K562 (cell line): ENCODE measurements around the gene MYO6. TPM values are rescaled to one million over a fixed set of nuclear protein-coding genes. Genes with fewer than 3 reads are reported as not detected.

ENCODE experiments used
- ARID1B ChIP-seq: fragments of 450-650 bp; IDR thresholded peaks from 2 replicates; pipeline ENCODE4 v1.6.1; 2016; ENCODE audit warnings: antibody characterized with exemption, mild to moderate bottlenecking, inconsistent platforms
- CEBPG ChIP-seq, 3 experiments: fragments of 200-800 bp in 1 of 3; sonication (Bioruptor generic) in 1 of 3; sonication (generic) in 1 of 3; formaldehyde crosslinking in 1 of 3; IDR thresholded peaks in 2 of 3; conservative IDR thresholded peaks in 1 of 3; 2 replicates each; pipeline versions ENCODE4 v1.6.1 to v1.8.0; 2016 to 2022; ENCODE audit warnings: missing compliant biosample characterization in 2 of 3, missing genetic modification characterization in 2 of 3, mild to moderate bottlenecking in 1 of 3, missing genetic modification reagents in 1 of 3
- CHAMP1 ChIP-seq: fragments of 450-650 bp; IDR thresholded peaks from 2 replicates; pipeline ENCODE4 v1.6.1; 2016; ENCODE audit warnings: mild to moderate bottlenecking
- CHD4 ChIP-seq: fragments of 200-600 bp; sonication (generic); IDR thresholded peaks from 3 replicates; pipeline ENCODE4 v1.6.1; 2012; ENCODE audit warnings: low read depth, mild to moderate bottlenecking, mixed read lengths, low read length, inconsistent platforms; ENCODE audit not compliant: insufficient read depth, insufficient replicate concordance, poor library complexity, severe bottlenecking
- CXXC5 ChIP-seq: fragments of 250-450 bp; sonication (Bioruptor Pico); IDR thresholded peaks from 2 replicates; pipeline ENCODE4 v1.8.0; 2022; ENCODE audit warnings: inconsistent platforms, mild to moderate bottlenecking, moderate library complexity
- ETS2 ChIP-seq: IDR thresholded peaks from 2 replicates; pipeline ENCODE4 v1.6.1; 2016; ENCODE audit warnings: borderline replicate concordance, missing genetic modification characterization, mild to moderate bottlenecking, moderate library complexity, missing compliant biosample characterization; ENCODE audit not compliant: poor library complexity, severe bottlenecking
- ETV1 ChIP-seq: fragments of 450-650 bp; conservative IDR thresholded peaks from 2 replicates; pipeline ENCODE4 v1.6.1; 2016; ENCODE audit warnings: missing genetic modification characterization, control low read depth, low read depth, missing compliant biosample characterization
- FOSL1 ChIP-seq: fragments of 200-800 bp; sonication (Bioruptor generic); conservative IDR thresholded peaks from 2 replicates; pipeline ENCODE4 v1.6.1; 2016; ENCODE audit warnings: missing genetic modification characterization, missing compliant biosample characterization
- JUN ChIP-seq, 2 experiments: sonication (generic) in 1 of 2; formaldehyde crosslinking in 1 of 2; IDR thresholded peaks; 2 replicates each; pipeline versions ENCODE4 v1.6.1 to v1.8.0; 2012 to 2022; ENCODE audit warnings: borderline replicate concordance in 2 of 2, mild to moderate bottlenecking in 2 of 2, improper control_type of control experiment in 1 of 2, low read depth in 1 of 2, low read length in 1 of 2, missing genetic modification reagents in 1 of 2
- POLR2A ChIP-seq: fragments of 450-650 bp; conservative IDR thresholded peaks from 2 replicates; pipeline ENCODE4 v1.6.1; 2016
- POLR2H ChIP-seq: IDR thresholded peaks from 2 replicates; pipeline ENCODE4 v1.6.1; 2016; ENCODE audit warnings: missing genetic modification characterization, low read depth, mild to moderate bottlenecking, control low read depth, missing compliant biosample characterization, moderate library complexity
- RBM14 ChIP-seq: fragments of 200-400 bp; formaldehyde crosslinking; IDR thresholded peaks from 2 replicates; pipeline ENCODE4 v1.6.1; 2018; ENCODE audit warnings: low read depth, mild to moderate bottlenecking, low read length, moderate library complexity, borderline replicate concordance; ENCODE audit not compliant: insufficient read depth
- TCF15 ChIP-seq: fragments of 250-450 bp; sonication (Bioruptor Pico); IDR thresholded peaks from 2 replicates; pipeline ENCODE4 v1.8.0; 2022; ENCODE audit warnings: moderate library complexity, mild to moderate bottlenecking, inconsistent platforms
- USF1 ChIP-seq: sonication (generic); formaldehyde crosslinking; IDR thresholded peaks from 2 replicates; pipeline ENCODE4 v1.9.0; 2022; ENCODE audit warnings: mild to moderate bottlenecking, missing genetic modification reagents
- WHSC1 ChIP-seq: IDR thresholded peaks from one replicate; pipeline ENCODE4 v1.6.1; 2012; ENCODE audit warnings: low read length, control low read depth, inconsistent platforms
- ZBTB2 ChIP-seq: fragments of 450-650 bp; IDR thresholded peaks from 2 replicates; pipeline ENCODE4 v1.6.1; 2016; ENCODE audit warnings: antibody characterized with exemption
- ZNF217 ChIP-seq: sonication (generic); formaldehyde crosslinking; IDR thresholded peaks from 2 replicates; pipeline ENCODE4 v1.8.0; 2022; ENCODE audit warnings: mild to moderate bottlenecking, missing genetic modification reagents
- ZNF232 ChIP-seq: sonication (generic); formaldehyde crosslinking; IDR thresholded peaks from 2 replicates; pipeline ENCODE4 v1.8.0; 2022; ENCODE audit warnings: mild to moderate bottlenecking, missing genetic modification reagents
- ZNF57 ChIP-seq: fragments of 450-650 bp; formaldehyde crosslinking; IDR thresholded peaks from 2 replicates; pipeline ENCODE4 v1.4.0; 2020; ENCODE audit warnings: mild to moderate bottlenecking, moderate library complexity
- ZNF584 ChIP-seq: fragments of 200-800 bp; sonication (Bioruptor generic); IDR thresholded peaks from 2 replicates; pipeline ENCODE4 v1.6.1; 2016; ENCODE audit warnings: low read depth, mild to moderate bottlenecking, missing genetic modification characterization, missing compliant biosample characterization
- ZNF707 ChIP-seq: fragments of 250-450 bp; sonication (Bioruptor Pico); conservative IDR thresholded peaks from 2 replicates; pipeline ENCODE4 v1.8.0; 2022; ENCODE audit warnings: inconsistent platforms, mild to moderate bottlenecking, moderate library complexity
- polyA plus RNA-seq, 8 experiments: library from polyadenylated mRNA; depleted of rRNA in 4 of 8; stranded (reverse) in 5 of 8; unstranded in 3 of 8; fragments of >200 nt; fragmentation: Nextera tagmentation in 2 of 8; fragmentation: Illumina TruSeq in 1 of 8; extraction: Ambion mirVana in 2 of 8; extraction: Trizol in 1 of 8; gene quantifications; 2 replicates each; pipeline versions ENCODE4 v1.2.1 to v1.2.3, GENCODE V29; 2011 to 2014; ENCODE audit warnings: inconsistent platforms in 1 of 8, missing spikeins in 1 of 8
- total RNA-seq, 7 experiments: library from RNA; depleted of rRNA in 6 of 7; stranded (reverse); fragments of >200 nt in 6 of 7; fragmentation: Illumina TruSeq in 2 of 7; extraction: Trizol in 2 of 7; gene quantifications; 2 replicates each; pipeline versions ENCODE4 v1.2.1 to v1.2.3, GENCODE V29; 2011 to 2021; ENCODE audit warnings: low replicate concordance in 1 of 7

MYO6 gene
- total and polyA plus RNA-seq, 9 of the 15 experiments (the other 6 are each of a cell fraction or from before 2014, with no cell fraction given): 1.3 to 5.5 (median 2.7) TPM

DNA sequence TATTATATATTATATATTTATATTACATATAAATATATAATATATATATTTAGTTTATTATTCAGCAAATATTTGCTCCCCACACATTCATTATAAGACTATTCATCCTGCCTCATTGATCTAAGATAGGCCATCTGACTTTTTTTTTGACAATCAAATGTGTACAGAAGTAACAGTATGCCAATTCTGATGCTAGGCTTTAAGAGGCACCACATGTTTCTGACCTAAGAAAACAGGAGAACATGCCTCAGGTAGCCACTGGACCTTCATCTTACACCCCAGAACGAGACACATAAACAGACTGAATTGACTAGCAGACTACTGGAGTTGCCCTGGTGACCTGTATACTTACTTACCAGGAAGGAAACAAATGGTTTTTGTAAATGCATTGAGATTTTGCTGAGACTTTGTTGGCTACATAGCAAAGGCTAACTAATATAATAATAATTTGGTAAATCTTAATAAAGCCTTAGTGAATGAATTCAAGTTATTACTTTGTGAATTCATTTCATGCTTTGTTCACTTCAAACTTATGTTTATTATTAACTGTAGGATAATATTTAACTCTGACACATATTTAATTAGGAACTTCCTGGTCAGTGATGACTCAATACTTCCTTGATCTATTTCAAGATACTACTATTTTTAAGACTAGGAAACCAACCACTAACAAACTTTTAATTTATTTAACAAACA is 13.4 kb upstream of the MYO6 start (continued):
- TF ChIP-seq FOSL1 (tag) (peak; percentile 82), ZNF57 (CRISPR knock-in tag) (no peak), POLR2H (tag) (no peak), RBM14 (no peak), ZNF584 (CRISPR knock-in tag) (no peak), ZNF707 (CRISPR knock-in tag) (no peak), ETS2 (tag) (no peak), ETV1 (no peak), POLR2A (no peak), JUN (IDR thresholded peaks at IDR 0.05; ENCODE audit: borderline replicate concordance, low read depth, low read length) (no peak), JUN (CRISPR knock-in tag; IDR thresholded peaks at IDR 0.05; ENCODE audit: borderline replicate concordance) (no peak), CXXC5 (CRISPR knock-in tag) (no peak), ZNF232 (CRISPR knock-in tag) (no peak), CHD4 (no peak), CEBPG (CRISPR knock-in tag; IDR thresholded peaks at IDR 0.05) (no peak), CEBPG (tag; conservative IDR thresholded peaks at IDR 0.05 in 1 of 2, IDR thresholded peaks at IDR 0.05 in 1 of 2) (peak; percentile 17 to 64; a peak in 3 of 4 replicates), WHSC1 (no peak), USF1 (CRISPR knock-in tag) (no peak), ARID1B (0 out of 2 replicates have a peak, but pooled peaks have one; percentile 11), TCF15 (no peak), CHAMP1 (no peak), ZNF217 (CRISPR knock-in tag) (no peak), ZBTB2 (no peak)
